Measurements from ENCODE around the gene TP53TG5.

TP53TG5 gene

GRCh38 chr20:45407783-45408645 lies 29.9 kb upstream of the TP53TG5 start, which contains the start of gene DBNDD2 (continued):
- TF ChIP-seq ZNF704 (tag by site-specific recombination; IDR thresholded peaks at IDR 0.05) (no peak), PRDM1 (tag by site-specific recombination; IDR thresholded peaks at IDR 0.05) (no peak), ZFP37 (tag by site-specific recombination; IDR thresholded peaks at IDR 0.05) (no peak)

- no peaks in the 10 kb centered on the region for H3K9me3 ChIP-seq (ENCODE audit: control insufficient read depth, insufficient read depth, low read depth, low read length)
- peak overlapping the region; percentile 92 for H3K27ac ChIP-seq (ENCODE audit: extremely low read depth, low read depth, low read length)
- TF ChIP-seq ZNF610 (tag by site-specific recombination; IDR thresholded peaks at IDR 0.05; ENCODE audit: borderline replicate concordance) (no peak), ZBTB20 (tag by site-specific recombination; IDR thresholded peaks at IDR 0.05) (peak; percentile 99), ZNF600 (tag by site-specific recombination; IDR thresholded peaks at IDR 0.05) (peak; percentile 78), ZNF624 (tag by site-specific recombination; IDR thresholded peaks at IDR 0.05) (no peak), GLIS2 (tag by site-specific recombination; IDR thresholded peaks at IDR 0.05) (peak; percentile 12; the same call in 1 of the 2 replicates), SP2 (tag by site-specific recombination; IDR thresholded peaks at IDR 0.05) (peak; percentile 5; the same call in 1 of the 2 replicates), ZNF398 (tag by site-specific recombination; IDR thresholded peaks at IDR 0.05) (peak; percentile 94), ZBTB10 (tag by site-specific recombination; IDR thresholded peaks at IDR 0.05) (peak; percentile 59; the same call in 1 of the 2 replicates), ATF2 (tag by site-specific recombination; IDR thresholded peaks at IDR 0.05; ENCODE audit: low read depth) (peak; percentile 51), ZNF629 (tag by site-specific recombination; IDR thresholded peaks at IDR 0.05) (0 out of 2 replicates have a peak, but pooled peaks have one; percentile 25), REST (tag by site-specific recombination; IDR thresholded peaks at IDR 0.05) (peak; percentile 71; the same call in 1 of the 2 replicates), ZNF76 (tag by site-specific recombination; IDR thresholded peaks at IDR 0.05; ENCODE audit: borderline replicate concordance, low read depth) (peak; percentile 75), GLIS1 (tag by site-specific recombination; IDR thresholded peaks at IDR 0.05) (peak; percentile 43; the same call in 1 of the 2 replicates), ZEB2 (tag by site-specific recombination; IDR thresholded peaks at IDR 0.05) (no peak), PATZ1 (tag by site-specific recombination; IDR thresholded peaks at IDR 0.05) (peak; percentile 45), ZNF335 (tag by site-specific recombination; conservative IDR thresholded peaks at IDR 0.05) (peak; percentile 65)
- CTCF ChIA-PET, result interaction anchor here (0.7 to 2.5 kb wide), 9 partner anchors 9 to 863 kb away, joined by 3 to 18 read pairs (median 4); partner anchors contain the start of genes PIGT and SYS1
- H3K4me3 ChIP-seq (ENCODE audit: low read depth, low read length), result peak overlapping the region; percentile 71
- H3K4me1 ChIP-seq (ENCODE audit: control insufficient read depth, insufficient read depth, low read length), result peaks cover 10% of the 10 kb centered on the region
- POLR2A ChIA-PET, result interaction anchor here (0.5 to 2.2 kb wide), 14 partner anchors 9 to 528 kb away, joined by 3 to 22 read pairs (median 5); partner anchors contain the start of genes PIGT and SYS1
- peaks cover 0 to 28% of the 10 kb centered on the region in 2 experiments; a peak in 2 of 3 replicates for H3K36me3 ChIP-seq (ENCODE audit: control insufficient read depth in 2 of 2, insufficient read depth in 1 of 2, low read length in 2 of 2)
Observed at GRCh38 chr20:45407067-45407745, 29.1 kb upstream of the TP53TG5 start.

Measured in HEK293 (cell line).